ENCODE data around the gene TTC39C.

- TF ChIP-seq MAX (IDR thresholded peaks at IDR 0.05) = no peak
- TF ChIP-seq CTCF (IDR thresholded peaks at IDR 0.05) = no peak
- TF ChIP-seq POLR2A (IDR thresholded peaks at IDR 0.05; ENCODE audit: low read length) = no peak
- TF ChIP-seq RAD21 (conservative IDR thresholded peaks at IDR 0.05 in 1 of 2, IDR thresholded peaks at IDR 0.05 in 1 of 2) = no peak
- no peak for TF ChIP-seq ZFP36 (IDR thresholded peaks at IDR 0.05; ENCODE audit: borderline replicate concordance, partially characterized antibody)
- no peak for TF ChIP-seq TP53 (CRISPR knock-in tag; IDR thresholded peaks at IDR 0.05)
- no peak for TF ChIP-seq RNF2 (IDR thresholded peaks at IDR 0.05; ENCODE audit: borderline replicate concordance, low read depth)
- no peak for TF ChIP-seq CBX8 (IDR thresholded peaks at IDR 0.05)
- no peak for TF ChIP-seq JUN (IDR thresholded peaks at IDR 0.05)
- no peak for TF ChIP-seq RCOR1 (IDR thresholded peaks at IDR 0.05; ENCODE audit: low read depth, low read length)
- no peak for TF ChIP-seq USF2 (IDR thresholded peaks at IDR 0.05)
- no peak for TF ChIP-seq ELK1 (IDR thresholded peaks at IDR 0.05; ENCODE audit: low read depth, low read length)
Measured at GRCh38 chr18:23969664-23970063, 44.9 kb upstream of the TTC39C start.
